ENCODE data around the gene DRC1. TPM values are rescaled to one million over a fixed set of nuclear protein-coding genes. Genes with fewer than 3 reads are reported as not detected.

The DRC1 gene
- total and polyA plus RNA-seq, 2 of the 13 experiments (the other 11 are each of a cell fraction or from before 2014, with no cell fraction given): 0.07 TPM; not detected in 1

DNA sequence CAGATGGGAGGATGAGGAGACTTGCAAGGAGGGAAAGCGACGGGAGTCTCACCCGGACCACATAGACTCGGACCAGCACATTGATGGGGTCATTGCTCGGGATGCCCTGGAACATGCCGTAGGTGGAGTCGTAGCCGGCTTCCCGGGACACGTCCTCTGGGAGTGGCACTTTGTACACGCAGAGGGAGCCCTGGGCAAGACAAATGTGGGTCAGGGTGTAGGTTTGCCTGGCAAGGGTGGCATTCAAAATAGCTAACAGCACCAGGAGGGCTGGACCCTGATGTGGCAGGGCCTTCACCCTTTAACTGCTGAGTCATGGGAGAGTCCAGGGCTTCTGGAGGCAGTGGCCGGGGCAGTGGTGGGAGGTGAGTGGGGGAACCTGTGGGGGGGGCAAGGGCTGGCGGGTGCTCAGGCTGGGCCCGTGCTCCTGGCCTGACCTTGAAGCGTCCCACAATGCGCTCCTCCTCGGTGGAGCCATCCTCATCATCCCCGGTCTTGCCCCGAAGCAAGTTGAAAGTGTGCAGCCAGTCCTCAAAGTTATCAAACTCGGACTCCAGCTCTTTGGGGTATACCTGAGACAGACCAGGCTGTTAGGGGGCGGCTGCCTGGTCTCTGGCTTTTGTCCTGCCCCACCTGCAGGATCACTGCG is 65.1 kb downstream of the DRC1 start (continued):
- TF ChIP-seq, protein P1, sequence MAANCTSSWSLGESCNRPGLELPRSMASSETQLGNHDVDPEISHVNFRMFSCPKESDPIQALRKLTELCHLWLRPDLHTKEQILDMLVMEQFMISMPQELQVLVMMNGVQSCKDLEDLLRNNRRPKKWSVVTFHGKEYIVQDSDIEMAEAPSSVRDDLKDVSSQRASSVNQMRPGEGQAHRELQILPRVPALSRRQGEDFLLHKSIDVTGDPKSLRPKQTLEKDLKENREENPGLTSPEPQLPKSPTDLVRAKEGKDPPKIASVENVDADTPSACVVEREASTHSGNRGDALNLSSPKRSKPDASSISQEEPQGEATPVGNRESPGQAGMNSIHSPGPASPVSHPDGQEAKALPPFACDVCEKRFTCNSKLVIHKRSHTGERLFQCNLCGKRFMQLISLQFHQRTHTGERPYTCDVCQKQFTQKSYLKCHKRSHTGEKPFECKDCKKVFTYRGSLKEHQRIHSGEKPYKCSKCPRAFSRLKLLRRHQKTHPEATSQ (CRISPR knock-in tag; IDR thresholded peaks at IDR 0.05; ENCODE audit: borderline replicate concordance): no peak
- TF ChIP-seq NFRKB (IDR thresholded peaks at IDR 0.05): no peak
- TF ChIP-seq SSRP1 (CRISPR knock-in tag; IDR thresholded peaks at IDR 0.05): no peak
- TF ChIP-seq DMAP1 (CRISPR knock-in tag; IDR thresholded peaks at IDR 0.05): no peak
- no peak for TF ChIP-seq JUND (CRISPR knock-in tag; IDR thresholded peaks at IDR 0.05)
- TF ChIP-seq NFE2L2 (IDR thresholded peaks at IDR 0.05; ENCODE audit: low read length): peak; percentile 95
- peak; percentile 68 to 83 for TF ChIP-seq MAFK (conservative IDR thresholded peaks at IDR 0.05 in 1 of 2, IDR thresholded peaks at IDR 0.05 in 1 of 2; ENCODE audit: low read length in 2 of 2)
- no peak for TF ChIP-seq GPN1 (CRISPR knock-in tag; IDR thresholded peaks at IDR 0.05; ENCODE audit: borderline replicate concordance)
- TF ChIP-seq MAFF (IDR thresholded peaks at IDR 0.05; ENCODE audit: low read depth, low read length): peak; percentile 60
- TF ChIP-seq, protein P2, sequence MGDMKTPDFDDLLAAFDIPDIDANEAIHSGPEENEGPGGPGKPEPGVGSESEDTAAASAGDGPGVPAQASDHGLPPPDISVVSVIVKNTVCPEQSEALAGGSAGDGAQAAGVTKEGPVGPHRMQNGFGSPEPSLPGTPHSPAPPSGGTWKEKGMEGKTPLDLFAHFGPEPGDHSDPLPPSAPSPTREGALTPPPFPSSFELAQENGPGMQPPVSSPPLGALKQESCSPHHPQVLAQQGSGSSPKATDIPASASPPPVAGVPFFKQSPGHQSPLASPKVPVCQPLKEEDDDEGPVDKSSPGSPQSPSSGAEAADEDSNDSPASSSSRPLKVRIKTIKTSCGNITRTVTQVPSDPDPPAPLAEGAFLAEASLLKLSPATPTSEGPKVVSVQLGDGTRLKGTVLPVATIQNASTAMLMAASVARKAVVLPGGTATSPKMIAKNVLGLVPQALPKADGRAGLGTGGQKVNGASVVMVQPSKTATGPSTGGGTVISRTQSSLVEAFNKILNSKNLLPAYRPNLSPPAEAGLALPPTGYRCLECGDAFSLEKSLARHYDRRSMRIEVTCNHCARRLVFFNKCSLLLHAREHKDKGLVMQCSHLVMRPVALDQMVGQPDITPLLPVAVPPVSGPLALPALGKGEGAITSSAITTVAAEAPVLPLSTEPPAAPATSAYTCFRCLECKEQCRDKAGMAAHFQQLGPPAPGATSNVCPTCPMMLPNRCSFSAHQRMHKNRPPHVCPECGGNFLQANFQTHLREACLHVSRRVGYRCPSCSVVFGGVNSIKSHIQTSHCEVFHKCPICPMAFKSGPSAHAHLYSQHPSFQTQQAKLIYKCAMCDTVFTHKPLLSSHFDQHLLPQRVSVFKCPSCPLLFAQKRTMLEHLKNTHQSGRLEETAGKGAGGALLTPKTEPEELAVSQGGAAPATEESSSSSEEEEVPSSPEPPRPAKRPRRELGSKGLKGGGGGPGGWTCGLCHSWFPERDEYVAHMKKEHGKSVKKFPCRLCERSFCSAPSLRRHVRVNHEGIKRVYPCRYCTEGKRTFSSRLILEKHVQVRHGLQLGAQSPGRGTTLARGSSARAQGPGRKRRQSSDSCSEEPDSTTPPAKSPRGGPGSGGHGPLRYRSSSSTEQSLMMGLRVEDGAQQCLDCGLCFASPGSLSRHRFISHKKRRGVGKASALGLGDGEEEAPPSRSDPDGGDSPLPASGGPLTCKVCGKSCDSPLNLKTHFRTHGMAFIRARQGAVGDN (CRISPR knock-in tag; IDR thresholded peaks at IDR 0.05): no peak; the same call in 1 of the 2 replicates
- no peak for TF ChIP-seq HMGXB3 (CRISPR knock-in tag; IDR thresholded peaks at IDR 0.05; ENCODE audit: borderline replicate concordance)
- TF ChIP-seq BATF2 (CRISPR knock-in tag; IDR thresholded peaks at IDR 0.05): no peak
- TF ChIP-seq FOXM1 (CRISPR knock-in tag; IDR thresholded peaks at IDR 0.05): no peak
- no peak for TF ChIP-seq ETS1 (CRISPR knock-in tag; IDR thresholded peaks at IDR 0.05)
- TF ChIP-seq HIC2 (CRISPR knock-in tag; IDR thresholded peaks at IDR 0.05; ENCODE audit: low read depth): 0 out of 2 replicates have a peak, but pooled peaks have one; percentile 55
- TF ChIP-seq NFE2 (CRISPR knock-in tag; IDR thresholded peaks at IDR 0.05): peak; percentile 73; the same call in 1 of the 2 replicates
